ENCODE data around the gene GSTCD. TPM values are rescaled to one million over a fixed set of nuclear protein-coding genes. Genes with fewer than 3 reads are reported as not detected.

GSTCD gene
- total and polyA plus RNA-seq, 2 donors (not counting 1 experiment from before 2014, with no cell fraction given), result 5.0 to 13.2 TPM

- H4K20me1 ChIP-seq (ENCODE audit: control insufficient read depth, insufficient read depth, low read length, poor library complexity, severe bottlenecking), result no peaks in the 10 kb centered on the region
- POLR2A ChIA-PET, result no interaction called here
- Mint-ChIP-seq H3K27ac (no peak overlapping the region), H3K4me3 (no peak overlapping the region), H3K27me3 (no peaks in the 10 kb centered on the region), H3K4me1 (no peaks in the 10 kb centered on the region), H3K9me3 (ENCODE audit: insufficient read depth) (no peaks in the 10 kb centered on the region)
- H3K9ac ChIP-seq (ENCODE audit: low read length), result no peak overlapping the region
- no peaks in the 10 kb centered on the region for H3K79me2 ChIP-seq (ENCODE audit: control insufficient read depth, insufficient read depth, low read length)
- WGBS (ENCODE audit: insufficient coverage), result 100% methylated on average over 2 of the region's 3 CpGs
- no peak for ATAC-seq (ENCODE audit: low read depth)
- CTCF ChIA-PET, result no interaction called here
- TF ChIP-seq EZH2 (IDR thresholded peaks at IDR 0.05; ENCODE audit: borderline replicate concordance, insufficient read depth, low read depth, low read length, poor library complexity, severe bottlenecking) (no peak), CTCF (IDR thresholded peaks at IDR 0.05) (no peak)
- no peaks in the 10 kb centered on the region for H3K36me3 ChIP-seq (replicated peaks in 1 of 2; ENCODE audit: control extremely low read depth in 1 of 2, control insufficient read depth in 1 of 2, extremely low read depth in 1 of 2, insufficient read depth in 2 of 2, low read length in 1 of 2)
- no peak for DNase-seq
- no peak overlapping the region for H3K27ac ChIP-seq (ENCODE audit: low read length in 2 of 2)
- H2AFZ ChIP-seq (ENCODE audit: insufficient read depth, low read depth, low read length, poor library complexity, severe bottlenecking), result no peak overlapping the region
- no peak overlapping the region for H3K4me2 ChIP-seq (replicated peaks; ENCODE audit: low read depth, low read length, poor library complexity, severe bottlenecking)
- H3K4me1 ChIP-seq (ENCODE audit: control insufficient read depth in 2 of 2, insufficient read depth in 2 of 2, low read length in 2 of 2), result no peaks in the 10 kb centered on the region
- H3K9me3 ChIP-seq (ENCODE audit: control extremely low read depth in 1 of 3, control insufficient read depth in 2 of 3, insufficient read depth in 1 of 3, low read length in 2 of 3), result no peaks in the 10 kb centered on the region
- intact Hi-C loops (cut with micrococcal nuclease), result no loop called here
- H3K4me3 ChIP-seq (ENCODE audit: control extremely low read depth in 1 of 5, extremely low read depth in 1 of 5, insufficient read depth in 1 of 5, low read depth in 2 of 5, low read length in 4 of 5), result no peak overlapping the region
- no peaks in the 10 kb centered on the region for H3K27me3 ChIP-seq (replicated peaks in 1 of 4; ENCODE audit: control extremely low read depth in 1 of 4, control insufficient read depth in 3 of 4, insufficient read depth in 4 of 4, low read length in 3 of 4)
Measured at GRCh38 chr4:105808750-105809041, 100.1 kb downstream of the GSTCD start.

GRCh38 chr4:105815701-105816100, 107.1 kb downstream of the GSTCD start:
- TF ChIP-seq CTCF (IDR thresholded peaks at IDR 0.05) (no peak), EZH2 (IDR thresholded peaks at IDR 0.05; ENCODE audit: borderline replicate concordance, insufficient read depth, low read depth, low read length, poor library complexity, severe bottlenecking) (no peak)
- DNase-seq (no peak), ATAC-seq (ENCODE audit: low read depth) (no peak)
- H3K4me2 ChIP-seq (replicated peaks; ENCODE audit: low read depth, low read length, poor library complexity, severe bottlenecking), result no peak overlapping the region
- Mint-ChIP-seq H3K27me3 (no peaks in the 10 kb centered on the region), H3K9me3 (ENCODE audit: insufficient read depth) (no peaks in the 10 kb centered on the region), H3K4me1 (no peaks in the 10 kb centered on the region), H3K27ac (no peak overlapping the region), H3K4me3 (no peak overlapping the region)
- H3K27me3 ChIP-seq (replicated peaks in 1 of 4; ENCODE audit: control extremely low read depth in 1 of 4, control insufficient read depth in 3 of 4, insufficient read depth in 4 of 4, low read length in 3 of 4), result no peaks in the 10 kb centered on the region
- no peak overlapping the region for H3K4me3 ChIP-seq (ENCODE audit: control extremely low read depth in 1 of 5, extremely low read depth in 1 of 5, insufficient read depth in 1 of 5, low read depth in 2 of 5, low read length in 4 of 5)
- no peaks in the 10 kb centered on the region for H3K9me3 ChIP-seq (ENCODE audit: control extremely low read depth in 1 of 3, control insufficient read depth in 2 of 3, insufficient read depth in 1 of 3, low read length in 2 of 3)
- no peak overlapping the region for H2AFZ ChIP-seq (ENCODE audit: insufficient read depth, low read depth, low read length, poor library complexity, severe bottlenecking)
- H3K27ac ChIP-seq (ENCODE audit: low read length in 2 of 2), result no peak overlapping the region
- H3K9ac ChIP-seq (ENCODE audit: low read length), result no peak overlapping the region
- H3K36me3 ChIP-seq (replicated peaks in 1 of 2; ENCODE audit: control extremely low read depth in 1 of 2, control insufficient read depth in 1 of 2, extremely low read depth in 1 of 2, insufficient read depth in 2 of 2, low read length in 1 of 2), result peaks cover 0 to 1% of the 10 kb centered on the region in 2 experiments
- intact Hi-C loops (cut with micrococcal nuclease), result no loop called here
- CTCF ChIA-PET, result no interaction called here
- no peaks in the 10 kb centered on the region for H3K79me2 ChIP-seq (ENCODE audit: control insufficient read depth, insufficient read depth, low read length)
- POLR2A ChIA-PET, result no interaction called here
- no peaks in the 10 kb centered on the region for H3K4me1 ChIP-seq (ENCODE audit: control insufficient read depth in 2 of 2, insufficient read depth in 2 of 2, low read length in 2 of 2)
- WGBS (ENCODE audit: insufficient coverage), result no CpG with 5 or more reads among the region's 1 CpG
- no peaks in the 10 kb centered on the region for H4K20me1 ChIP-seq (ENCODE audit: control insufficient read depth, insufficient read depth, low read length, poor library complexity, severe bottlenecking)

All from B cell (primary cell).